ENCODE data around the gene TRDN. TPM values are rescaled to one million over a fixed set of nuclear protein-coding genes. Genes with fewer than 3 reads are reported as not detected.

The TRDN gene
- total RNA-seq, 4 donors from 2014 or later, result not detected

DNA sequence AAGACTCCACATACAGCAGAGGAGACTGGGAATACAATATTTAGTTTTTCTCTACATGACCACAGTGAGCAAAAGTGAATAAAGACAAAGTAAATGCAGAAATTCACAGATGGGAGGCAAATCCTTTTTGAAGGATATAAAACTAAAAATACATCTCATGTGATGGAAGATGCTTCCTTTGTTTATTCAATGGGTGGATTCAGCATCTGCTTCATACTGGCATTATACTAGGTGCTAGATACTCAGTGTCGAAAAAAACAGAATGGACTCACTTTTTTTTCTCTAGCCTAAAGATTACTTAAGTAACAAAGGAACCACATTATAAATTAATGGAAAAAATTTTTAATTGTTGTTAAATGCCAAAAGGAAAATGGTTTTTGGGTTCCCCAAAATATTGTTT is 216.2 kb downstream of the TRDN start:
- Histone ChIP-seq H3K27ac (no peak overlapping the region), H3K27me3 (no peaks in the 10 kb centered on the region), H3K4me3 (no peak overlapping the region), H3K9me3 (no peaks in the 10 kb centered on the region), H3K4me1 (no peaks in the 10 kb centered on the region), H3K36me3 (no peaks in the 10 kb centered on the region)
- 60 to 65% methylated on average over 1 of the region's 1 CpG for WGBS, 2 donors
- no peak for DNase-seq
- intact Hi-C loops (cut with DNase I), result no loop called here
- TF ChIP-seq POLR2A (IDR thresholded peaks at IDR 0.05), result no peak
- TF ChIP-seq, protein P1, sequence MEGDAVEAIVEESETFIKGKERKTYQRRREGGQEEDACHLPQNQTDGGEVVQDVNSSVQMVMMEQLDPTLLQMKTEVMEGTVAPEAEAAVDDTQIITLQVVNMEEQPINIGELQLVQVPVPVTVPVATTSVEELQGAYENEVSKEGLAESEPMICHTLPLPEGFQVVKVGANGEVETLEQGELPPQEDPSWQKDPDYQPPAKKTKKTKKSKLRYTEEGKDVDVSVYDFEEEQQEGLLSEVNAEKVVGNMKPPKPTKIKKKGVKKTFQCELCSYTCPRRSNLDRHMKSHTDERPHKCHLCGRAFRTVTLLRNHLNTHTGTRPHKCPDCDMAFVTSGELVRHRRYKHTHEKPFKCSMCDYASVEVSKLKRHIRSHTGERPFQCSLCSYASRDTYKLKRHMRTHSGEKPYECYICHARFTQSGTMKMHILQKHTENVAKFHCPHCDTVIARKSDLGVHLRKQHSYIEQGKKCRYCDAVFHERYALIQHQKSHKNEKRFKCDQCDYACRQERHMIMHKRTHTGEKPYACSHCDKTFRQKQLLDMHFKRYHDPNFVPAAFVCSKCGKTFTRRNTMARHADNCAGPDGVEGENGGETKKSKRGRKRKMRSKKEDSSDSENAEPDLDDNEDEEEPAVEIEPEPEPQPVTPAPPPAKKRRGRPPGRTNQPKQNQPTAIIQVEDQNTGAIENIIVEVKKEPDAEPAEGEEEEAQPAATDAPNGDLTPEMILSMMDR (IDR thresholded peaks at IDR 0.05), result no peak

DNA sequence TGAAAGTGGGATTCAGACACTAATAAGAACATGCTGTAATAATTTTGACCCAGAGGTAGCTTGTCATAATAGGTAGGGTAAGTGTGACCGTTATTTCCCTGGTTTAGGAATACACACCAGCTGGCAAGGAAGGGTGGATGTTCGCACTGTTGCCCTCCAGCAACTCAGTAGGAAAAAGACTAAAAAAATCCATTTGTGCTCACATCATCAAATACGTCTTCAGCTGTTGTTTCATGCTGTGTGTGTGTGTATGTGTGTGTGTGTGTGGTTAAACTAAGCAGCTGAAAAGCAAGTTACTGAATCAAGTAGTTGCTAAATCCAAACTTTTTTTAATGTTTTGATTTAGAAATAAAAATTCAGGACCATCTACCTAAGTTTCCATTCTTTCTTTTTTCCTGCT is 218.7 kb downstream of the TRDN start:
- no peaks in the 10 kb centered on the region for H3K9me3 ChIP-seq
- no peaks in the 10 kb centered on the region for H3K27me3 ChIP-seq
- intact Hi-C loops (cut with DNase I), result loop anchor here (10.0 kb wide), 1 partner anchor 297 kb away; no protein-coding TSS in a partner anchor
- H3K27ac ChIP-seq, result no peak overlapping the region
- TF ChIP-seq, protein P1 (IDR thresholded peaks at IDR 0.05), result no peak
- TF ChIP-seq POLR2A (IDR thresholded peaks at IDR 0.05), result no peak
- no peak for DNase-seq
- no peak overlapping the region for H3K4me3 ChIP-seq
- no peaks in the 10 kb centered on the region for H3K36me3 ChIP-seq
- WGBS, 2 donors, result 47 to 52% methylated on average over 3 of the region's 3 CpGs
- no peaks in the 10 kb centered on the region for H3K4me1 ChIP-seq

DNA sequence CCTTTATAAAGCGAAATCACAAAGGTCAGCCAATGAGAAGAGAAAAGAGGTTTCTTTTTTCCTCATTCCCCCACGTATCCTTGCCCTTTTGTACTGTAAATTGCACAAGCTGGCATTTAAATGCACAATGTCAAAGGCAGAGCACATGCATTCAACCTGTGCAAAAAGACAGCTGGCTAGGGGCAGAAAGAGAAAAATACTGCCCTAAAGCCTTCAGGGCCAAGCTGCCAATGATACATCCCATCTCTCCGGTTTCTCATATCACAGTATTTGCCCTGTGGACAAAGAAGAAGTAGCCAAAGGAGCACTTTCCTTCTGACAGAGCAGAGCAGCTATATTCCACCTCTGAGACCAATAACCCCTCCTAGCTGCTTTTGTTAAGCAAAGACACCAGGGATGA is 219.2 kb downstream of the TRDN start:
- Histone ChIP-seq H3K36me3 (no peaks in the 10 kb centered on the region), H3K4me1 (no peaks in the 10 kb centered on the region), H3K27ac (no peak overlapping the region), H3K27me3 (no peaks in the 10 kb centered on the region), H3K9me3 (no peaks in the 10 kb centered on the region), H3K4me3 (no peak overlapping the region)
- DNase-seq, result no peak
- TF ChIP-seq, protein P1 (IDR thresholded peaks at IDR 0.05), result no peak
- no peak for TF ChIP-seq POLR2A (IDR thresholded peaks at IDR 0.05)
- intact Hi-C loops (cut with DNase I), result loop anchor here (10.0 kb wide), 1 partner anchor 297 kb away; no protein-coding TSS in a partner anchor
- 50 to 62% methylated on average over 3 of the region's 3 CpGs for whole genome bisulfite sequencing, 2 donors

DNA sequence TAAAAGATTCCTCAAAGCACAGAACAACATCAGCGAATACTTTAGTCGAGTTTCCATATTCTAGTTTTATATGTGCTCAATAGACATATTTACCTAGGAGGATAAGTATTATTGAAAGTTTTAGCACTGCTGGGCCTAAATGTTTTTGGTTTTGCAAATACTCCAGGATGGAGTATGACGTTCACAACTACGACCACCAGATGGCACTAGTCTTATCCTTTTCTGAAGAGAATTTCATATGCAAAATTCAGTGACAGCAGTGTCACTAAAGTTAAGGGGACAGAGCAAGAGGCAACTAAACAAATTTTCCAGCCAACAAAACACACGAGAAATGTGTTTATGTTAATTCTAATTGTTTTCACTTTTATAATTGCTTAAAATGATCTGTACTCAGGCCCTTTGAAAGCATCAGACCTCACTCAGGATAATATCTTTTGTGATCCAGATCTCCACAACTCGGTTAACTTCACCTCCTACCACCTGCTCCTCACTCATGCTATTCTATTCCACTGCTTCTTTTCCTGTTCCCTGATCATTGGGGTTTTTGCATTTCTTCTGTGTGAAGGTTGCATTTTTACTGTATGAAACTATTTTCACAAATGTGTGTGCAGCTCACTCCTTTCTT is 220.8 kb downstream of the TRDN start:
- 9 to 14% methylated on average over 6 of the region's 6 CpGs for WGBS, 2 donors
- TF ChIP-seq, protein P1 (IDR thresholded peaks at IDR 0.05), result peak; percentile 34 to 67 (median 53)
- TF ChIP-seq POLR2A (IDR thresholded peaks at IDR 0.05), result no peak
- Histone ChIP-seq H3K27ac (no peak overlapping the region), H3K4me3 (no peak overlapping the region), H3K4me1 (no peaks in the 10 kb centered on the region), H3K9me3 (no peaks in the 10 kb centered on the region), H3K27me3 (no peaks in the 10 kb centered on the region), H3K36me3 (no peaks in the 10 kb centered on the region)
- no peak for DNase-seq
- intact Hi-C loops (cut with DNase I), result loop anchor here (10.0 kb wide), 1 partner anchor 299 kb away; no protein-coding TSS in a partner anchor

DNA sequence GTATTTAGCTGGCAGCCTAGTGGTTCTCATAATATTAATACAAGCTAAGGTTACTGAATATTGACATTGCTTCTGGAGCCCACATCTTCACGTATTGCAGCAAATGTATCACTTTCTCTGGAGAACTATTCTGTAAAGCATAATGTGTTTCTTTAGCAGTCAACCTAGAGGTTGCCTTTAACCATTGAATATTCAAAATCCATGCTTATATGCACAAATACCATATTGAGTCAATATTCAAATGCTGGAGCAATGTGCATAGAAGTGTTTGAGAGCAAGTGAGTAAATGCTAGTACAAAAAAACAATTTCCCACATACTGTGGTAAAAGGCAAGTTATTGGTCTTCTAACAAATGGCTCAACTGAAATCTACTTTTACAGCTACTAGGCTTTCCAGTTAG is 231.8 kb downstream of the TRDN start:
- no peaks in the 10 kb centered on the region for H3K36me3 ChIP-seq
- no peak overlapping the region for H3K27ac ChIP-seq
- no peak for TF ChIP-seq POLR2A (IDR thresholded peaks at IDR 0.05)
- TF ChIP-seq, protein P1 (IDR thresholded peaks at IDR 0.05), result no peak
- no peak overlapping the region for H3K4me3 ChIP-seq
- intact Hi-C loops (cut with DNase I), result no loop called here
- DNase-seq, result no peak
- no peaks in the 10 kb centered on the region for H3K27me3 ChIP-seq
- WGBS, 2 donors, result 92 to 100% methylated on average over 1 of the region's 1 CpG
- no peaks in the 10 kb centered on the region for H3K4me1 ChIP-seq
- H3K9me3 ChIP-seq, result no peaks in the 10 kb centered on the region

All from esophagus squamous epithelium (tissue), 5 donors.